GM21717 (cell line): ENCODE data around the gene CD38.
"Not testable (repeated sequence)": the region's sequence is repeated elsewhere in the genome, so short reads cannot be mapped to it uniquely, and the experiment has no call there.

Source experiments
- ATAC-seq: cut with Tn5 transposase; IDR thresholded peaks from one replicate; pipeline ENCODE4 v1.9.1; 2021; ENCODE audit warnings: mild to moderate bottlenecking, moderate library complexity; ENCODE audit not compliant: unreplicated experiment

CD38 gene

GRCh38 chr4:15861198-15861597 lies 83.1 kb downstream of the CD38 start:
- not testable (repeated sequence) for ATAC-seq

DNA sequence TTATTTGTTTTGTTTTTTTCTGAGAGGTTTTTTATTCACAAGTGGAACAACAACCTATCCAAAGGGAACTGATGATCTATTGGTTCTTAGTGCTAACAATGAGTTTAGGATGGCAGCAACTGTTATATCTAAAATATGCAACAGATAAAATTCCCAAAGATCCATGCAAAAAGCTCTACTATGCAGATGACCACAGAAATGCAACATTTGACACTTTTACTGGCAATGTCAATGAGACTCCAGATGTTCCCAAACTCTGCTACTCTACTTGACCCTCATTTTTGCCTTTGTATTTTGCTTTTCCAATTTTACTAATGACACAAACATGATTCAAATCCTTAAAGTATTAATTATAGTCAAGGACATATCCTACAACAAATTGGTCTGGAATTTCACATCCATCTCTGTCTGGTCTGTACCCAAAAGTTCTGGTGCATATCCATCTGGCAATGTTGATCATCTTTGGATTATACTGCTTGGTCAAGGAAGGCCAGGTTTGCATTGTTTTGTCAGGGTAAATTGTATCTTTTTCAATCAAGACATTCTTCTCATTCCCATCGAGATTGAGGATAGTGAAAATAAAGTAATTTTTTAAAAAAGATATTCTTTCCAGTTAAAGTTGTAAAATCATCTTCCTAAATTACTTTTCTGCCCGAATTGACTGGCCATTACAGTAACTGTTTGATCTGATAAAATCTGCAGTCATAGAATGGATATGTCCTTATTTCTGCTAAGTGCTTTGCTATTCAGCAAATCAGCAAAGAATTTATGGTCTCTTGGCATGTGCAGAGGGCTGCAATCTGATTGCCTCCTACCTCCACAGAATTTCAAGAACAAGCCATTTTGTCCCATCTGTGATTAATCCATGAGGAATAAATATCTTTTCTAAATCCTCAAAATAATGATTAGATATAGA lies 86.8 kb downstream of the CD38 start:
- no peak for ATAC-seq

GRCh38 chr4:15868111-15868510 lies 90.0 kb downstream of the CD38 start:
- ATAC-seq, result no peak

DNA sequence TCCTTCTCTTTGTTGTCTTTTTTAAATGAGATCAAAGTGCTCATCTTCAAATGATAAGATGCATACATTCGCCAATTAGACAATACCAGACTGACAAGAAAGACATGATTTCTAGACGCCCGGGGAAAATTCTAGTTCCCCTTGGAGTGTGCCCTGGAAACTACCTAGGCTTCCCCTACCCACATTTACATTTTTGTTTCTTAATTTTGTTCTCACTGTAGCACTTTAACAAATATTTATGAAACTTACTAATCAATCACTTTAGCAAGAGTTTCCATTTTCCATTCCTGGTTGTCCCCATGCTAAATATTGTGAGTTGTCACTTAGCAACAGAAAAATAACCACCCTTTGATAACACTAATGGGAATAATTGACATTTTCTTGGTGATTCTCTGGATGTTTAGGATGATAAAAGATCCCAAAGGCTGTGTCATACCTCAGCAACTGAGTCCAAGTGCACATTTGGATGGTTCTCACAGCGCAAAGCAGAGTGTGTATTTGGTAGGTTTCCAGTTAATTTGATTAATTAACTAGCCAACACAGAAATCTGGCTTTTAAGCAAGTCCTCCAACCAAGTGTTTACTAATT lies 90.8 kb downstream of the CD38 start:
- no peak for ATAC-seq

DNA sequence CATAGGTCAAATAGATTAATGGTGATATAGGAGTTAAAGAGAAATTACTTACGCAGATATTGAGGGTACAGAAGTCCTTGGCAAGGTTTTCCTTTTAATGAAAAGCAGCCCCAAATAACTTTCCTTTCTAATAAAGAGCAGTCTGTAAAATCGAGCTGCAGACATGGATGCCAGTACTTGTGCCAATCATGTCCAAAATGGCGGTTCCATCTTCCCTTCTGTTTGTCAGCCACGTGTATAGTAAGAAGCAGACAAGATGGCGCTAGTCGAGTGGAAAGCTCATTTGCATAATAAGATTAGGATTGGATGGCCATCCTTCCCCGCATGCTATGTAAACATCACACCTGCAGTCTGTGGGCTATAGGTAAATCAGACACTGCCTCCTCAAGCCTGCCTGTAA lies 92.0 kb downstream of the CD38 start:
- no peak for ATAC-seq

DNA sequence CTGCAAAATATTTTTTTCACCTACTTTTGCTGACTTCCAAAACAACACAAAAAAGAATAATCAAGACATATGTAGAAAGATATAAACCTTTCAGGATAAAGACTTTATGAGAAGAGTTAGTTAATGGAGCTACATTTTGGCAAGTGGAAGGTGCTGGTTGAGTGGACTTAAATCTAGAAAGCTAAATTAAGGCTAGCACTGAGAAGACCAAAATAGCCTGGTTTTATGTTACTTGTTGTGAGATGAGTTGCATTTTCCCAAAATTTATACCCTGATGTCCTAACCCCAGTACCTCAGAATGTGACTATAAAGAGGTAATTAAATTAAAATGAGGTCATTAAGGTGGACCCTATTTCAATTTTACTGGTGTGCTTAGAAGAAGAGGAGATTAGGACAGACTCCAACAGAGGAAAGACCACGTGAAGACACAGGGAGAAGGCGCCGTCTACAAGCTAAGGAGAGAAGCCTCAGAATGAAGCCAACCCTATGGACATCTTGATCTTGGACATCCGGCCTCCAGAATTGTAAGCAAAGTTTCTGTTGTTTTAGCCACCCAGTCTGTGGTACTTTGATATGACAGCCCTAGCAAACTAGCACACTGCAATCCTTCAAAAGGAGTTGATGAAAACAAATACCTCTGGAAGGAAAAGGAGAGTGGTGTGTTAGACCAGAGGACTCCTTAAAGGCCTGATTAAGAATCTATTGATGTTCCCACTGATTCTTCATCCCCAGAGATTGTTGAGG lies 93.0 kb downstream of the CD38 start:
- no peak for ATAC-seq

DNA sequence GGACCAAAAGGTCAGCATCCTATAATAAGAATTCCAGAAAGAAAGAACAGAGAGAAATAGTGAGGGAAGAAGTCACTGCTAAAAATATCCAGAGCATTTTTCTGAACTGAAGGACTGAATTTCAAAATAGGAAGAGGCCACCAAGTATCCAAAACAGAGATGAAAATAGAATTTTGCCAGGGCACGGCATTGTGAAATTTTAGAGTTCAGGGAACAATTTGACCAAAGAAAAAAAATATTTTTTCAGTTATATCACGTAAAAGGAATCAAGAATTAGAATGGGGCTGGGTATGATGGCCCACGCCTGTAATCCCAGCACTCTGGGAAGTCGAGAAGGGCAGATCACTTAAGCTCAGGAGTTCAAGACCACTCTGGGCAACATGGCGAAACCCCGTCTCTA lies 95.0 kb downstream of the CD38 start:
- ATAC-seq, result no peak

GRCh38 chr4:15874671-15875070 lies 96.5 kb downstream of the CD38 start:
- ATAC-seq, result no peak

DNA sequence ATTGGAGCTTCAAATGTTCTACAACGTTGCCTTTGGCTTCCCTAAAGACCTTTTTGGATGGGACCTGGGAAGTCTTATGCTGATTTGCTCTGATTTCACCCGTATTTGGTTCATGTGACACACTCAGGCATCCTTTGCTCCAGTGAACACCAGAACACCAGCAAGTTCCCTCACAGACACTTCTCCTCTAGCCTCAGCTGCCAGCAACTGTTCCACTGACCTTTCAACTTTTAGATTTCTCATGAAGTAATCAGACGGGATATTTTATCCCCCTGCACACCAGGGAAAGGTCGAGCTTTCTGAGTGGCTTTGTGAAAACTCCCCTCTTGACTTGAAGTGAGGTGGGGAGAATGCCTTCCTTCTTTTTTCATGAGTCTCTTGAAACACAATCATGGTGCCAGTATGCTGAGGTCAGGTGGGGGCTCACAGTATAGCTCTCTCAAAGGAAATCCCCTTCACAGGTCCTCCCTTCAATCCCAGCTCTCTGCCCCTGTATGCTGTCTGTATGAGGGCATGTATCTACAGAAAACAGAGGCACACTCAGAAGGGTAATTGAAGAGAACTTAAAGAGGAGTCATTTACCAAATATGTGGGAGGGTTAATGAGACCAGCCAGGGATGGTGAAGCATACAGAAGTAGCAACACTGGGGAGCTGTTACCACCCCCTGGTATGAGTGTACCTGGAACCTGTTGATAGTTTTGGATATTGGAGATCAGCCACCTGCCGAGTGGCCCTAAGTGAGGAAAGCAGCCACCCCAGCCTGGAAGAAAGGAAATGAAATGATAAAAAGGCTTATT lies 97.7 kb downstream of the CD38 start:
- ATAC-seq, result no peak

GRCh38 chr4:15878011-15878410 lies 99.9 kb downstream of the CD38 start:
- no peak for ATAC-seq

- ATAC-seq, result no peak
Measured at GRCh38 chr4:15881820-15882219, 103.7 kb downstream of the CD38 start.

DNA sequence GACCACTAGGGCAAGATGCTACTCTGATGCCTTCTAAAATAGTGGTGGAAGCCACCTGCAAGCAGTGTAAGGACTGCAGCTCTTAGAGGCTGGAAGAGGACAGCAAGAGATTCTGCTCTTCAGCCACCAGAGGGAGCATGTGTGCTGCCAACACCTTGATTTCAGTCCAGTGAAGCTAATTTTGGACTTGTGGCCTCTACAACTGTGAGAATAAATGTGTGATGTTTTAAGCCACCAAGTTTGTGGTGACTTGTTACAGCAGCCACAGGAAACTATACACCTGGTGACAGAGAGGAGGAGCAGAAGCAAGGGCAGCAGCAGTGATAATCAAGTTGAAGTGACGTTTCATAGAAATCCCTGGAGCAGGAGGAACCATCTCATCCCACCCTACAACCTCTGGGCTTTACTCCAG lies 104.6 kb downstream of the CD38 start:
- peak; percentile 96 for ATAC-seq

GRCh38 chr4:15883610-15884243 lies 105.6 kb downstream of the CD38 start:
- no peak for ATAC-seq

- no peak for ATAC-seq
Measured at GRCh38 chr4:15884666-15885065, 106.5 kb downstream of the CD38 start.

GRCh38 chr4:15885422-15885821 lies 107.3 kb downstream of the CD38 start:
- no peak for ATAC-seq

DNA sequence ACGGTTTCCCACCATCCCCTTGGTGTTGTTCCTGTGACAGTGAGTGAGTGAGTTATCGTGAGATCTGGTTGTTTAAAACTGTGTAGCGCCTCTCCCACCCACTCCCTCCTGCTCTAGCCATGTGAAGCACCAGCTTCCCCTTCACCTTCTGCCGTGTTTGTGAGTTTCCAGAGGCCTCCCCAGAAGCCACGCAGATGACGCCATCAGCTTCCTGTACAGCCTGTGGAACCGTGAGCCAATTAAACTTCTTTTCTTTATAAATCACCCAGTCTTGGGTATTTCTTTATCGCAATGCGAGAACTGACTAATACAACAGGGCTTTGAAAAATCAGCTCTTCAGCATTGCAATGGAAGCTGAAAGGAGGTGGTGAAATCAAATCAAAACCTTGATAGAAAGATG lies 110.4 kb downstream of the CD38 start:
- no peak for ATAC-seq

GRCh38 chr4:15890246-15890829 lies 112.2 kb downstream of the CD38 start:
- ATAC-seq, result no peak

DNA sequence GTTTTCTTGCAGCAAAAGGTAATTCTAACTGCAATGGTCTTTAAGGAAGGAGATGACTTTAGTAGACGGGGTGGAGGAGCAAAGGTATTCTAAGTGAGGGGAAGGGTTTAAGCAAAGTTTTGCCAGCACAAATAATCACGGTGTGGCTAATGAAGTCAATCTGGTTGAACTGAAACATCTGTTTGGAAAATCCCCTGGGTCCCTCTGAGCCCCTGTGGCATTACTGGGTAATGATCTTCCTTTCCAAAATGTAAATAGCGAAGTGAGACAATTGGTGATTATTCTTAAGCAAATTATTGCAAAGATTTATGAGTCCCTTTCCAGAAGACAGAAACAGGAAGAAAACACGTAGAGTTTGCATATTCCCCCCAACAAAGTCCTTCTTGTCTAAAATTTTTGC lies 113.2 kb downstream of the CD38 start:
- ATAC-seq, result peak; percentile 81

DNA sequence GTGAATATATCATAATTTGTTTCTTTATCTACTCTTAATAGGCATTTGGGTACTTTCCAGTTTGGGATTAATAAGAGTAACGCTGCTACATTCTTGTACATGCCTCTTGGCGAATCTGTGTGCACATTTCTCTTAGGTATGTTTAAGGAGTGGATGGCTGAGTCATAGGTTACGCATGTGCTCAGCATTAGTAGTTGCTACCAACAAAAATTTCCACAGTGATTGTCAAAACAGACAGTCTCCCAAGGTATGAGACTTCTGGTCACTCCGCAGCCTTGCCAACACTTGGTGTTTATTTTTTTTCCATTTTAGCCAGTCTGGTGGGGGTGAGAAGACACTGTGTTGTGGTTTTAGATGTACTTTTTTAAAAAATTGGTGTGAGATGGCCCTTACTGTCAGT lies 115.8 kb downstream of the CD38 start:
- ATAC-seq, result no peak

DNA sequence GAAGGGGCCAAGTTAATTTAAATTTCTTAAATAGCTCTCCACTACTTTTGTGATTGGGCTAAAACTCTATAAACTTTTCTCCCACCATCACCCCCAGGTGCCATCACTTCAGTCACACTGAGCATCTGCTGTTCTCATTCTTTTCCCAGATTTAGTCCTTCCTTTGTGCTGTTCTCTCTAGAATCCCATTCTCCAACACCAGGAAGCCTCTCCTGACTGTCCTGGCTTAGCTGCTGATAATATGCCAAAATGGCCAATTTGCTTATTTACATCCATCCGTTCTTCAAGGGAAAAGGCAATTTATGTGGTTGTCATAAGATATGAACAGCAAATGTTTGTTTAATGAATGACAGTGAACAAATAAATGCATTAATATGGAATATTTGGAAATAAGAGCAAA lies 116.3 kb downstream of the CD38 start:
- ATAC-seq, result no peak
